Thymus (tissue), 11 donors: ENCODE data around the gene CDX1. TPM values are rescaled to one million over a fixed set of nuclear protein-coding genes. Genes with fewer than 3 reads are reported as not detected.

Experiments used
- DNase-seq, 9 donors: peaks; one replicate each; pipeline ENCODE4 v3.0.0-alpha.2; 2013; ENCODE audit warnings: low spot score in 9 of 9, low read depth in 6 of 9, missing footprints in 1 of 9
- H3K27ac ChIP-seq, 2 donors: one replicate each; pipeline ENCODE4 v1.5.1; 2013; ENCODE audit warnings: control low read depth in 1 of 2, low read depth in 1 of 2, low read length in 1 of 2, mild to moderate bottlenecking in 1 of 2, moderate library complexity in 1 of 2
- H3K27me3 ChIP-seq, 2 donors: one replicate each; pipeline ENCODE4 v1.5.1; 2013; ENCODE audit warnings: low read length in 1 of 2; ENCODE audit not compliant: control insufficient read depth in 2 of 2, insufficient read depth in 1 of 2
- H3K36me3 ChIP-seq, 2 donors: one replicate each; pipeline ENCODE4 v1.5.1; 2013; ENCODE audit warnings: low read length in 1 of 2, mild to moderate bottlenecking in 1 of 2, moderate library complexity in 1 of 2; ENCODE audit not compliant: control insufficient read depth in 2 of 2, insufficient read depth in 2 of 2
- H3K4me1 ChIP-seq, 2 donors: one replicate each; pipeline ENCODE4 v1.5.1; 2013; ENCODE audit warnings: low read length in 2 of 2; ENCODE audit not compliant: control insufficient read depth in 2 of 2, insufficient read depth in 2 of 2
- H3K4me3 ChIP-seq, 2 donors: one replicate each; pipeline ENCODE4 v1.5.1; 2013; ENCODE audit warnings: low read length in 2 of 2, control low read depth in 1 of 2, mild to moderate bottlenecking in 1 of 2
- H3K9me3 ChIP-seq, 2 donors: one replicate each; pipeline ENCODE4 v1.5.1; 2013; ENCODE audit warnings: low read length in 1 of 2, mild to moderate bottlenecking in 1 of 2; ENCODE audit not compliant: control insufficient read depth in 2 of 2, insufficient read depth in 1 of 2
- WGBS: extraction: QIAGEN DNeasy Blood & Tissue Kit; methylation state at CpG from one replicate; pipeline ENCODE4 v1.1.7; 2013; 5-methylcytosine and 5-hydroxymethylcytosine counted together
- polyA plus RNA-seq: library from polyadenylated mRNA; stranded (reverse); fragments of 200-250 nt; gene quantifications from one replicate; pipeline ENCODE4 v1.2.3, GENCODE V29; 2013
- total RNA-seq: library from RNA; stranded (reverse); fragments of 120-200 nt; gene quantifications from one replicate; pipeline ENCODE4 v1.2.4, GENCODE V29; 2013
- donor health status: healthy.

CDX1 gene
- total and polyA plus RNA-seq, 2 donors: 0.85 to 1.3 TPM

GRCh38 chr5:150211156-150212030 is 44.8 kb downstream of the CDX1 start:
- H3K36me3 ChIP-seq: no peaks in the 10 kb centered on the region
- H3K4me1 ChIP-seq: peaks cover 0 to 15% of the 10 kb centered on the region in 2 donors
- H3K27ac ChIP-seq: no peak overlapping the region
- DNase-seq: no peak
- peaks cover 0 to 29% of the 10 kb centered on the region in 2 donors for H3K27me3 ChIP-seq
- no peaks in the 10 kb centered on the region for H3K9me3 ChIP-seq
- 92% methylated on average over 15 of the region's 15 CpGs for WGBS
- no peak overlapping the region for H3K4me3 ChIP-seq

- no peak overlapping the region for H3K27ac ChIP-seq
- peaks cover 0 to 31% of the 10 kb centered on the region in 2 donors for H3K27me3 ChIP-seq
- DNase-seq: no peak
- WGBS: 94% methylated on average over 6 of the region's 6 CpGs
- no peak overlapping the region for H3K4me3 ChIP-seq
- no peaks in the 10 kb centered on the region for H3K36me3 ChIP-seq
- peaks cover 0 to 9% of the 10 kb centered on the region in 2 donors for H3K4me1 ChIP-seq
- H3K9me3 ChIP-seq: no peaks in the 10 kb centered on the region
Measured at GRCh38 chr5:150213530-150213929, 47.0 kb downstream of the CDX1 start.

GRCh38 chr5:150214289-150214688 is 47.7 kb downstream of the CDX1 start:
- 94% methylated on average over 7 of the region's 7 CpGs for WGBS
- peaks cover 0 to 1% of the 10 kb centered on the region in 2 donors for H3K4me1 ChIP-seq
- DNase-seq: no peak

GRCh38 chr5:150215979-150216944 is 49.7 kb downstream of the CDX1 start:
- WGBS: 90% methylated on average over 10 of the region's 10 CpGs
- no peaks in the 10 kb centered on the region for H3K4me1 ChIP-seq

More at GRCh38 chr5:150214289-150214688, 47.7 kb downstream of the CDX1 start:
- Histone ChIP-seq H3K36me3 (no peaks in the 10 kb centered on the region), H3K4me3 (no peak overlapping the region), H3K9me3 (no peaks in the 10 kb centered on the region), H3K27me3 (peaks cover 0 to 23% of the 10 kb centered on the region in 2 donors), H3K27ac (no peak overlapping the region)

GRCh38 chr5:150217038-150217437 is 50.5 kb downstream of the CDX1 start:
- Histone ChIP-seq H3K4me1 (no peaks in the 10 kb centered on the region), H3K36me3 (no peaks in the 10 kb centered on the region), H3K27me3 (peaks cover 0 to 12% of the 10 kb centered on the region in 2 donors), H3K27ac (no peak overlapping the region), H3K4me3 (no peak overlapping the region), H3K9me3 (no peaks in the 10 kb centered on the region)
- WGBS: 65% methylated on average over 2 of the region's 2 CpGs
- DNase-seq: no peak

More at GRCh38 chr5:150215979-150216944, 49.7 kb downstream of the CDX1 start:
- Histone ChIP-seq H3K4me3 (no peak overlapping the region), H3K27ac (no peak overlapping the region), H3K36me3 (no peaks in the 10 kb centered on the region), H3K9me3 (no peaks in the 10 kb centered on the region), H3K27me3 (peaks cover 0 to 14% of the 10 kb centered on the region in 2 donors)
- DNase-seq: no peak

GRCh38 chr5:150217873-150218692 is 51.5 kb downstream of the CDX1 start:
- H3K4me1 ChIP-seq: no peaks in the 10 kb centered on the region
- WGBS: 42% methylated on average over 10 of the region's 10 CpGs
- no peak overlapping the region for H3K4me3 ChIP-seq
- H3K27me3 ChIP-seq: peaks cover 0 to 12% of the 10 kb centered on the region in 2 donors
- H3K9me3 ChIP-seq: no peaks in the 10 kb centered on the region
- H3K27ac ChIP-seq: no peak overlapping the region
- no peaks in the 10 kb centered on the region for H3K36me3 ChIP-seq
- peak; percentile 30 to 85 (median 55) for DNase-seq

GRCh38 chr5:150218693-150219035 is 52.1 kb downstream of the CDX1 start:
- 90% methylated on average over 5 of the region's 5 CpGs for WGBS
- no peaks in the 10 kb centered on the region for H3K36me3 ChIP-seq
- no peaks in the 10 kb centered on the region for H3K4me1 ChIP-seq
- DNase-seq: no peak
- peaks cover 0 to 12% of the 10 kb centered on the region in 2 donors for H3K27me3 ChIP-seq
- H3K9me3 ChIP-seq: no peaks in the 10 kb centered on the region
- no peak overlapping the region for H3K4me3 ChIP-seq
- H3K27ac ChIP-seq: no peak overlapping the region

GRCh38 chr5:150219142-150219541 is 52.6 kb downstream of the CDX1 start:
- Histone ChIP-seq H3K4me3 (no peak overlapping the region), H3K27me3 (peaks cover 0 to 12% of the 10 kb centered on the region in 2 donors), H3K9me3 (no peaks in the 10 kb centered on the region), H3K4me1 (no peaks in the 10 kb centered on the region), H3K36me3 (no peaks in the 10 kb centered on the region), H3K27ac (no peak overlapping the region)
- DNase-seq: no peak
